ENCODE results near the gene MRM2.

Gene MRM2

GRCh38 chr7:2257046-2257551, 15.1 kb upstream of the MRM2 start:
- FAIRE-seq = no peak
- no peak for TF ChIP-seq POLR2A (IDR thresholded peaks at IDR 0.05; ENCODE audit: low read depth, low read length)

GRCh38 chr7:2256306-2257045, 14.5 kb upstream of the MRM2 start:
- no peak for DNase-seq (ENCODE audit: insufficient read length, low spot score)
- FAIRE-seq = no peak
- TF ChIP-seq POLR2A (IDR thresholded peaks at IDR 0.05; ENCODE audit: low read depth, low read length) = no peak

More at GRCh38 chr7:2257046-2257551, 15.1 kb upstream of the MRM2 start:
- DNase-seq (ENCODE audit: insufficient read length, low spot score) = no peak

GRCh38 chr7:2255145-2256139, 13.4 kb upstream of the MRM2 start:
- no peak for FAIRE-seq
- no peak for TF ChIP-seq POLR2A (IDR thresholded peaks at IDR 0.05; ENCODE audit: low read depth, low read length)
- peak; percentile 77 for DNase-seq (ENCODE audit: insufficient read length, low spot score)

GRCh38 chr7:2254429-2255144, 12.6 kb upstream of the MRM2 start:
- FAIRE-seq = no peak
- no peak for TF ChIP-seq POLR2A (IDR thresholded peaks at IDR 0.05; ENCODE audit: low read depth, low read length)
- DNase-seq (ENCODE audit: insufficient read length, low spot score) = no peak

- DNase-seq (ENCODE audit: insufficient read length, low spot score) = no peak
- no peak for TF ChIP-seq POLR2A (IDR thresholded peaks at IDR 0.05; ENCODE audit: low read depth, low read length)
- FAIRE-seq = no peak
Measured at GRCh38 chr7:2253525-2254244, 11.7 kb upstream of the MRM2 start.

- no peak for TF ChIP-seq POLR2A (IDR thresholded peaks at IDR 0.05; ENCODE audit: low read depth, low read length)
- FAIRE-seq = no peak
- no peak for DNase-seq (ENCODE audit: insufficient read length, low spot score)
Measured at GRCh38 chr7:2253021-2253420, 11.0 kb upstream of the MRM2 start.

GRCh38 chr7:2251841-2252771, 10.1 kb upstream of the MRM2 start:
- no peak for DNase-seq (ENCODE audit: insufficient read length, low spot score)
- no peak for TF ChIP-seq POLR2A (IDR thresholded peaks at IDR 0.05; ENCODE audit: low read depth, low read length)
- FAIRE-seq = no peak

- no peak for TF ChIP-seq POLR2A (IDR thresholded peaks at IDR 0.05; ENCODE audit: low read depth, low read length)
- FAIRE-seq = no peak
- no peak for DNase-seq (ENCODE audit: insufficient read length, low spot score)
Measured at GRCh38 chr7:2251381-2251780, 9.4 kb upstream of the MRM2 start.

- no peak for DNase-seq (ENCODE audit: insufficient read length, low spot score)
- FAIRE-seq = no peak
- TF ChIP-seq POLR2A (IDR thresholded peaks at IDR 0.05; ENCODE audit: low read depth, low read length) = no peak
Measured at GRCh38 chr7:2249744-2250323, 7.8 kb upstream of the MRM2 start.

GRCh38 chr7:2248984-2249694, 7.1 kb upstream of the MRM2 start:
- FAIRE-seq (peak; percentile 65), DNase-seq (ENCODE audit: insufficient read length, low spot score) (peak; percentile 100)
- TF ChIP-seq POLR2A (IDR thresholded peaks at IDR 0.05; ENCODE audit: low read depth, low read length) = peak; percentile 65; the same call in 1 of the 2 replicates

All from H54 (cell line).